NK-92 treated with Interleukin-12 subunit alpha and Interleukin-12 subunit beta, amount 100 ng/mL, for 24 hours (cell line): ENCODE results near the gene ECI2.
"Not testable (repeated sequence)": the region's sequence is repeated elsewhere in the genome, so short reads cannot be mapped to it uniquely, and the experiment has no call there.

Experiments used
- DNase-seq: peaks from one replicate; lab custom pipeline; 2025; lab: John Stamatoyannopoulos, UW

The ECI2 gene

GRCh38 chr6:4139272-4139671 is 3.9 kb upstream of the ECI2 start:
- no peak for DNase-seq

- no peak for DNase-seq
Measured at GRCh38 chr6:4138186-4138585, 2.8 kb upstream of the ECI2 start.

DNA sequence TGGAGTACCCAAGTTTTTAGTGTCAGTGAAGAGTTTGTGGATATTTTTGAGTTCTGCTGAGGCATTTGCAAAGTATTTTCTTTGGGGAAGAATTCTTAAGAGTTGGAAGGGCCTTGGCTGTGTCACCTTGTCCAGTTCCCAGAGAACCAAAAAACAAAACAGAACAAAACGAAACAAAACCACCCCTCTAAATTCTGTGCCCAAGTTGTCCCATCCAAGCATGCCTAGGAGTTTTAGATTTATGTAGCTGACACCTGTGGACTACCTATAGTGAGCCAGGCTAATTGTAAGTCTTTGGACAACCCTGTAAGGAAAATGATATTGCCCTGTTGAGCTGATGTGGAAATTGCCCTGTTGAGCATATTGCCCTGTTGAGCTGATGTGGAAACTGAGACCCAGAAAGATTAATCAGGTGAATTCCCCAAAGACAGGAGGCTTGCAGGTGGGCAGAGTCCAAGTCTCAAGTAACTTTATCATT is 1.0 kb upstream of the ECI2 start:
- DNase-seq = no peak

DNA sequence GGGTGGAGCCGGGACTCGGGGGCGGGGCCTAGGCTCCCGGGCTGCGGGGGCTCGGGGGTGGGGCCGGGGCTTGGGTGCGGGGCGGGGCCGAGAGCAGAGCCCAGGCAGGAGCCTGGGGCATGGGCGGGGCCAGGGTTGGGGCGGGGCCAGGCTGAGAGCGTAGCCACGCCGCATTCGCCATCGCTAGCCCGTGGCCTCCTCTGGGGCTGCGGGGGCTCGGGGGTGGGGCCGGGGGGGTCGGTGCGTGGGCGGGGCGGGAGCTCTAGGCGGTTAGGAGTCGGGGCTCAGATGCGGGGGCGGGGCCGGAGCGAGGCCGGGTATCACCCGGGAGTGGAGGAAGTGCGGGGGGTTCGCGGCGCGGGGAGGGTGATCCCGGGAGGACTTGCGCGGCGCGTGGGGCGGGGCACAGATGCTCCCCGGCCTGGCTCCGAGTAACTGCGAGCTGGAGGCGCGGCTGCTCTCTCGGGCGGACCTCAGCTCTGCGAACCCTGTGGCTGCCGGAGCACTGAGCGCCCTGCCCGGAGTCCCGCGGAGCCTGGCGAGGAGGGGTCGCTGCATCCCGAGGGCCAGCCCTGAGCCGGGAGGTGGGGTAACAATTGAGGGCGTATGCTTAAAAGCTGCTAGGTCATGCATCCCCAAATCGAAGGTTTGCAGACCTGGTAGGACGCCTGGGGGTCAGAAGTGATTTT is 434 bp upstream of the ECI2 start:
- DNase-seq = peak; percentile 93

- peak; percentile 9 for DNase-seq
Measured at GRCh38 chr6:4133941-4134838, 1.2 kb downstream of the ECI2 start.

DNA sequence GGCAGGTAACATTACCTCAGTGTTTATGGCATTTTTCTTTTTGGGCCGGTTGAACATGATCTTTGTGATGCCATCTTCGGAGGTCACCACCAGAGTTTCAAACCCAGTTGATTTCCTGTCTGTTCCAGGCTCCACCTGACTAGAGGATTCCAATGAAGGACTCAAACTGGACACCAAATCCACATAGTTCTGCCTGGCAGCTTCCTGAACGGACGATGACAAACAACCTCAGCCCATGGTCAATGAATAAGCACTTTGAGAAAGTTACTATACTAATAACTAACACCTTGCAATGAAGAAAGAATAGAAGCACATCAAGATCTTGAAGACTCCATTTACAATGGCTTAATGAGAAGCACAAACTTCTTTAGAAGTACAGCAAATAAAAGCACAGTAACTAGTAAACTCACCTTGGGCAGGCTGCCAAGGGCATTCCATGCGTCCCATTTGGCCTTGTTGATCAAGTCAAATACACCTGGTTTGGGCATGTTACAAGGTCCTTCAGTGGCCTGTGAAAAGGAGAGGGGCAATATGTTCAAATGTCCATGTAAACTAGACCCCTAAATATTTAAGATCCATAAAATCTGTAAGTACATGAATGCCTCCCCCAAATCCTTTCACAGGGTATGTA is 4.9 kb downstream of the ECI2 start:
- DNase-seq = no peak

GRCh38 chr6:4129446-4129845 is 5.9 kb downstream of the ECI2 start:
- DNase-seq = no peak

GRCh38 chr6:4128748-4129147 is 6.6 kb downstream of the ECI2 start:
- no peak for DNase-seq

DNA sequence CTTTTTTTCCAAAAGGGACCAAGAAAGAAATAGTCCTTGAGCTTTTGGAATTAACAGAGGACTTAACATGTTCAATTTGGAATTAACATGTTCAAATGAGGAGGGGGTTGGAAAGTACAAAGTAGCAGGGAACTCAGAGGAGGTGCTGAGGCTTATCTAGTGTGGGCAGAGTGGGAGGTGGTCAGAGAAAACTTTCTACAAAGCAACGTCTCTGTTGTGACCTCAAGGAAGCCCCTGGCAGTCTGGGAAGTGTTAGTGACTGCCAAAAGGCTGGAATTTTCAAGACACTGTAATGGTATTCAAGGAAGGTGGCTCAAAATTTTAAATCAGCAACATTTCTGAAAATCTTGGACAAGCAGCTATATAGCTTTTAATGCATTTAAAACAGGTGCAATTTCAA is 7.3 kb downstream of the ECI2 start:
- no peak for DNase-seq

- DNase-seq = no peak
Measured at GRCh38 chr6:4125933-4126864, 9.2 kb downstream of the ECI2 start.

DNA sequence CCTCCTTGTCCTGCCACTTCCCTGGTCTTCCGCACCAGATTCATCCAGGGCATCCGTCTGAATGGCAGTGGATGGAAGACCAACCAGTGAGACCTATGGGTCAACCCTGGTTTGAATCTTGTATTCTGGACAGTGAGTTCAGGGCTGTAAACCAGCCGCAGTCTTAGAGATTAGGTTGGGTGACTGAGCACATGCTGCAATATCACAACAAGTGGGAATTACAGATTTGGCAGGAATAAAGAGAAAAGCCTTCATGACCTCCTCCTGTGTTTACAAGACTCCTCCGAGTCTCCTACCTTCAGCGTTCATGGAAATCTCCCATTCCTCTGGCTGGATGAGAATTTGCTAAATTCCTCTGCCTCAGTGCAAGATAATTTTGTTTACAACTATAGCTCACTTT is 9.9 kb downstream of the ECI2 start:
- DNase-seq = no peak

- no peak for DNase-seq
Measured at GRCh38 chr6:4124351-4124750, 11.0 kb downstream of the ECI2 start.

DNA sequence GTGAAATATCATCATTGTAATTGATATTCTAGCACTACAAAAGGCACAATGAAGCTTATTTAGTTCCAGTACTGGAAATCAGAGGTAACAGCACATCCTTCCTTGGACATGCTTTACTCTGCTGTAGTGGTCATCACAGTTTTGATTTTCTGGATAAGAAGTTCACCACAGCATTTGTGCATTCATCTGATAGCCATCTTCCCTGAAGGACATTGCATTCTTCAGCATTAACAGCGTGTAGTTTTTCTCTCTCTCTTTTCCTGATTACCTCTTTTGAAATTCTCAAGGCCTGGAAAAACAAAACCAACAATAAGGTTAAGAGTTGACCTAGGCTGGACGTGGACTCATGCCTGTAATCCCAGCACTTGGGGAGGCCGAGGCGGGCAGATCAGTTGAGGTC is 19.6 kb downstream of the ECI2 start:
- DNase-seq = no peak

DNA sequence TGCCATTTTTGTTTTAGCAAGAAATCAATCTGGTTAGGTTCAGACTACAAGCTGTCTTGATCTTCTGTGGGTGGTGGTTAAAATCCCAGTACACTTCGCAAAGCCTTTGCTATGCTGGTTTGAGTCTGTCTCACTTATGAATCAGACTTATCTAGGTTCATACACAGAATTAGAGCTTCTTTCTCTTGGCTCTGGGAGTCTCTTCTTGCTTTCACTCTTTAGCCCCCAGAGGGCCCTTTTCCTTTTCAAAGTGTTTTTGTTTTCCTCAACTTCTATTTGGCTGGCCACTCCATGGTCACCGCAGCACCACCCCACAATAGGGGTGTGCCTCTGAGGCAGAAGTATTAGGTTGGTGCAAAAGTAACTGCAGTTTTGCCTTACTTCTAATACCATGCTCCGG is 21.3 kb downstream of the ECI2 start:
- DNase-seq = no peak

DNA sequence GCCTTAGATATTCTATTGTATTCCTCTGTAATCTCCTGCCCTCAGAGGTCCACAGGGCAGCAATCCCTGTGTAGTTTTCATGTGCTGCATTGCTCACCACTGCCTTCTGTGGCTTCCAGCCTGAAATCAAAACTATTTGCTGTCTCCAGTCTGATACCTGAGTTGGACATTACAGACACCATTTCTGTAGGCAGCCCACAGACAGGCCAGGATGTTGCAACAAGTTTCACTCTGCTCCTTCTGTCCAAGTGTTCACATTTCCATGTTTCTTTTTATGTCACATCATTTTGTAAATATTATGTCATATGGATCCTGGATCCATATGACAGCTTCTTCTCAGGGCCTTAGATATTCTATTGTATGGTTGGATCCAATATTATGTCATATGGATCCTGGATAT is 21.7 kb downstream of the ECI2 start:
- DNase-seq = no peak

DNA sequence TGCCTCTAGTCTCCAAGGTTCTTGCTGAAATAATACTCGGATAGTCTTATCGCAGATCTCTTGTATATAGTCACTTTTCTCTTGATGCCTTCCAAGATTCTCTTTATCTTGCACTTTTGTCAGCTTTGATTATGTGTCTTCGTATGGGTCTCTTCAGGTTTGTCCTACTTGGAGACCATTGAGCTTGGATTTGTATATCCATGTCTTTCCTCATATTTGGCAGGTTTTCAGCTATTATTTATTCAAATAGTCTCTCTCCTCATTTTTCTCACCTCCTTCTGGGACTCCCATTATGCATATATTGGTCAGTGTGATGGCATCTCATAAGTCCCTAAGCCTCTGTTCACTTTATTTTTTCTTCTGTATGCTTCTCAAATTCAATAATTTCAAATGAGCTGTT is 23.0 kb downstream of the ECI2 start:
- DNase-seq = no peak

DNA sequence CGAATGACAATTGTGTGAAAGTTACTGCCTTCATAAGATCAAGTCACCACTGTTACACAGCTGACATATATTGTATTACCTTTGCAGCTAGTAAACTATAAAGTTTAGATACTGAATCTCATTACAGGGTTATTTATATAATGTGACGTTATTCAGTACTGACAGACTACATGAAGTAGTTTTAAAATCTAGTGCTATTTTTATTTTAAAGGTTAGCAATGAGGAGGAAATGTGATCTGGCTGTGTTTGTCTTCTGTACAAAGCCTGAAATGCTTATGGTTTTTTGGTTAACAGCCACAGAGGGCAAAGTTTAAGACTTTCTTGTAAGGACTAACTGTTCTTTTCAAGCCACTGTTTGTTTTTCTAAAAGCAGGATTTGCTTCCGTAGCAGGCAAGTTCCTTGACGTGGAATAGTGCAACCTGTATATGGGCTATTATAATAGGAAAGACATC is 26.0 kb downstream of the ECI2 start:
- DNase-seq = not testable (repeated sequence)

DNA sequence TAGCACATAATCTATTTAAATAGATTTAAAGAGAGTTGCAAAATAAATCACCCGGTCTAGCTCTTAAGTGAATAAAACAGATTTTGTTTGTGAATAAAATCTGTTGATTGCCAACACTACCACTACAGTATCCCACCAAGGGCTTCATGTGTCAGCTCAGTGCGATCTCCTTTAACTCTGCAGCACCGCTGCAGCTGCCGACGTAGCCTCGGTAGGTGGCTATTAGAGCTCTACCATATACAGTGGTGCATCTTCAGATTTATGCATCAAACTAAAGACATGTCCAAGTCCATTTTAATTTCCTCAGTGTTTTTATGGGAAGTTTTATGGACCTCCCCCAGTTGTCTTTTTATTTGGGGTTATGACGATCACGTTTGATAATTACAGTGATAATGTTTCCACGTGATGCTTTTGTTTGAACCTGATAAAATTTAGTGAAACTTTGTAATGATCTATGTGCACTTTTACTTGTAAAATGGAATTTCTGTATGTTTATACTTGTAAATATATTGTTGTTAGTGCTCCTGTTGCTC is 26.7 kb downstream of the ECI2 start:
- DNase-seq = no peak

GRCh38 chr6:4107873-4108272 is 27.5 kb downstream of the ECI2 start:
- DNase-seq = no peak

- no peak for DNase-seq
Measured at GRCh38 chr6:4105980-4106536, 29.3 kb downstream of the ECI2 start.

GRCh38 chr6:4103929-4104328 is 31.4 kb downstream of the ECI2 start:
- DNase-seq = no peak
